ENCODE data around the gene B3GALNT1.
A peak's percentile ranks its signal among the peaks of the same experiment; 100 is the strongest.

B3GALNT1 gene

GRCh38 chr3:161108840-161109239 lies 3.7 kb upstream of the B3GALNT1 start:
- no peak overlapping the region for H4K8ac ChIP-seq (ENCODE audit: low read depth, low read length)
- H3K14ac ChIP-seq (ENCODE audit: low read length): no peak overlapping the region
- no peak overlapping the region for H3K9ac ChIP-seq (ENCODE audit: low read depth, low read length, poor library complexity)
- no peak overlapping the region for H2AFZ ChIP-seq (ENCODE audit: low read length)
- no peak overlapping the region for H3K4me2 ChIP-seq (ENCODE audit: insufficient read depth, low read length, poor library complexity, severe bottlenecking)
- H3K27ac ChIP-seq (replicated peaks; ENCODE audit: low read length): no peak overlapping the region
- H2BK5ac ChIP-seq (ENCODE audit: low read length): no peak overlapping the region
- peaks cover 0 to 43% (median 6%) of the 10 kb centered on the region in 3 experiments for H3K27me3 ChIP-seq (ENCODE audit: control insufficient read depth in 3 of 3, insufficient read depth in 3 of 3, low read depth in 1 of 3, low read length in 3 of 3)
- peaks cover 0 to 2% of the 10 kb centered on the region in 2 donors for H3K4me1 ChIP-seq (ENCODE audit: control insufficient read depth in 2 of 2, insufficient read depth in 1 of 2, low read depth in 1 of 2, low read length in 2 of 2)
- DNase-seq (ENCODE audit: low spot score): no peak
- H3K18ac ChIP-seq (ENCODE audit: low read length): no peak overlapping the region
- no peak overlapping the region for H3K4me3 ChIP-seq (ENCODE audit: low read length in 2 of 2)
- no peak overlapping the region for H3K23ac ChIP-seq (ENCODE audit: low read depth, low read length, poor library complexity)
- no peaks in the 10 kb centered on the region for H3K36me3 ChIP-seq (replicated peaks in 1 of 2; ENCODE audit: control insufficient read depth in 2 of 2, insufficient read depth in 2 of 2, low read length in 2 of 2)
- no peak overlapping the region for H2BK12ac ChIP-seq (ENCODE audit: low read length)
- H2BK15ac ChIP-seq (ENCODE audit: low read length): no peak overlapping the region
- no peak overlapping the region for H2BK120ac ChIP-seq (ENCODE audit: low read depth, low read length)
- no peak overlapping the region for H2AK5ac ChIP-seq (ENCODE audit: low read depth, low read length)
- H4K91ac ChIP-seq (ENCODE audit: low read depth, low read length, poor library complexity): no peak overlapping the region
- no peaks in the 10 kb centered on the region for H3K79me1 ChIP-seq (ENCODE audit: low read depth, low read length)
- no peak overlapping the region for H3K4ac ChIP-seq (ENCODE audit: low read length)
- WGBS, 2 donors (ENCODE audit: extremely low coverage in 2 of 2, insufficient read length in 2 of 2, insufficient replicate concordance in 1 of 2): no CpG with 5 or more reads among the region's 1 CpG
- H3K9me3 ChIP-seq (replicated peaks in 1 of 2; ENCODE audit: control insufficient read depth in 2 of 2, insufficient read depth in 1 of 2, low read depth in 1 of 2, low read length in 2 of 2): no peaks in the 10 kb centered on the region

GRCh38 chr3:161107311-161107710 lies 2.2 kb upstream of the B3GALNT1 start:
- Histone ChIP-seq H3K14ac (ENCODE audit: low read length) (no peak overlapping the region), H2BK12ac (ENCODE audit: low read length) (no peak overlapping the region), H3K4me2 (ENCODE audit: insufficient read depth, low read length, poor library complexity, severe bottlenecking) (no peak overlapping the region), H3K9ac (ENCODE audit: low read depth, low read length, poor library complexity) (no peak overlapping the region), H3K4me3 (ENCODE audit: low read length in 2 of 2) (no peak overlapping the region), H2BK5ac (ENCODE audit: low read length) (no peak overlapping the region), H3K27me3 (ENCODE audit: control insufficient read depth in 3 of 3, insufficient read depth in 3 of 3, low read depth in 1 of 3, low read length in 3 of 3) (peaks cover 0 to 55% (median 6%) of the 10 kb centered on the region in 3 experiments), H2BK120ac (ENCODE audit: low read depth, low read length) (no peak overlapping the region), H3K18ac (ENCODE audit: low read length) (no peak overlapping the region), H2AK5ac (ENCODE audit: low read depth, low read length) (no peak overlapping the region), H3K27ac (replicated peaks; ENCODE audit: low read length) (no peak overlapping the region), H3K36me3 (replicated peaks in 1 of 2; ENCODE audit: control insufficient read depth in 2 of 2, insufficient read depth in 2 of 2, low read length in 2 of 2) (no peaks in the 10 kb centered on the region), H4K91ac (ENCODE audit: low read depth, low read length, poor library complexity) (no peak overlapping the region), H2BK15ac (ENCODE audit: low read length) (no peak overlapping the region), H3K4me1 (ENCODE audit: control insufficient read depth in 2 of 2, insufficient read depth in 1 of 2, low read depth in 1 of 2, low read length in 2 of 2) (peaks cover 0 to 2% of the 10 kb centered on the region in 2 donors), H3K23ac (ENCODE audit: low read depth, low read length, poor library complexity) (no peak overlapping the region), H2AFZ (ENCODE audit: low read length) (no peak overlapping the region), H3K79me1 (ENCODE audit: low read depth, low read length) (no peaks in the 10 kb centered on the region), H3K9me3 (replicated peaks in 1 of 2; ENCODE audit: control insufficient read depth in 2 of 2, insufficient read depth in 1 of 2, low read depth in 1 of 2, low read length in 2 of 2) (no peaks in the 10 kb centered on the region), H3K4ac (ENCODE audit: low read length) (no peak overlapping the region), H4K8ac (ENCODE audit: low read depth, low read length) (no peak overlapping the region)
- no peak for DNase-seq (ENCODE audit: low spot score)
- no CpG with 5 or more reads among the region's 1 CpG for WGBS, 2 donors (ENCODE audit: extremely low coverage in 2 of 2, insufficient read length in 2 of 2, insufficient replicate concordance in 1 of 2)

DNA sequence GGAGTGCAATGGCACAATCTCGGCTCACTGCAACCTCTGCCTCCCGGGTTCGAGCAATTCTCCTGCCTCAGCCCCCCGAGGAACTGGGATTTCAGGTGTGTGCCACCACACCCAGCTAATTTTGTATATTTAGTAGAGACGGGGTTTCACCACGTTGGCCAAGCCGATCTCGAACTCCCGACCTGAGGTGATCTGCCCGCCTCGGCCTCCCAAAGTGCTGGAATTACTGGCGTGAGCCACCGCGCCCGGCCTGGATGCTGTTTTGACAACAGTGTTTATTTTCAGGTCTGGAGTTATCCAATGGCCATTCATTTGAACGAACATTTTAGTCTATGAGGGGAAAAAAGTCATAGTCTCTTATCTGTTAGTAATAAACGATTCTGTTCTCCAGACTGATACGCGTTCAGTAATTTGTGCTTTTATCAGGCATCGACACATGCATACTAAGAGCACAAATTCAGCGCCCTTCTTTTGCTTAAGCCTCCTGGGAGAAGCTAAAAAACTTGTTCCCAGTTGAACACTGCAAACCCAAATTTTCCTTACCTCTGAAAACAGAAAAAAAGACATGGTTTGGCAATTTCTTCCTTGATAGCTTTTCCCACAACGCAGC lies 1.3 kb downstream of the B3GALNT1 start:
- Histone ChIP-seq H3K79me1 (ENCODE audit: low read depth, low read length) (no peaks in the 10 kb centered on the region), H2BK120ac (ENCODE audit: low read depth, low read length) (no peak overlapping the region), H3K4me2 (ENCODE audit: insufficient read depth, low read length, poor library complexity, severe bottlenecking) (no peak overlapping the region), H3K27ac (replicated peaks; ENCODE audit: low read length) (no peak overlapping the region), H3K4me1 (ENCODE audit: control insufficient read depth in 2 of 2, insufficient read depth in 1 of 2, low read depth in 1 of 2, low read length in 2 of 2) (peaks cover 0 to 2% of the 10 kb centered on the region in 2 donors), H3K4ac (ENCODE audit: low read length) (no peak overlapping the region), H3K36me3 (replicated peaks in 1 of 2; ENCODE audit: control insufficient read depth in 2 of 2, insufficient read depth in 2 of 2, low read length in 2 of 2) (no peaks in the 10 kb centered on the region), H3K14ac (ENCODE audit: low read length) (no peak overlapping the region), H2BK12ac (ENCODE audit: low read length) (no peak overlapping the region), H3K4me3 (ENCODE audit: low read length in 2 of 2) (no peak overlapping the region), H3K23ac (ENCODE audit: low read depth, low read length, poor library complexity) (no peak overlapping the region), H3K9ac (ENCODE audit: low read depth, low read length, poor library complexity) (no peak overlapping the region), H3K27me3 (ENCODE audit: control insufficient read depth in 3 of 3, insufficient read depth in 3 of 3, low read depth in 1 of 3, low read length in 3 of 3) (peaks cover 0 to 69% (median 6%) of the 10 kb centered on the region in 3 experiments), H2AK5ac (ENCODE audit: low read depth, low read length) (no peak overlapping the region), H2BK5ac (ENCODE audit: low read length) (no peak overlapping the region), H3K18ac (ENCODE audit: low read length) (no peak overlapping the region), H4K8ac (ENCODE audit: low read depth, low read length) (no peak overlapping the region), H2AFZ (ENCODE audit: low read length) (peak overlapping the region; percentile 74), H3K9me3 (replicated peaks in 1 of 2; ENCODE audit: control insufficient read depth in 2 of 2, insufficient read depth in 1 of 2, low read depth in 1 of 2, low read length in 2 of 2) (no peaks in the 10 kb centered on the region), H4K91ac (ENCODE audit: low read depth, low read length, poor library complexity) (no peak overlapping the region), H2BK15ac (ENCODE audit: low read length) (no peak overlapping the region)
- no peak for DNase-seq (ENCODE audit: low spot score)
- WGBS, 2 donors (ENCODE audit: extremely low coverage in 2 of 2, insufficient read length in 2 of 2, insufficient replicate concordance in 1 of 2): no CpG with 5 or more reads among the region's 22 CpGs

DNA sequence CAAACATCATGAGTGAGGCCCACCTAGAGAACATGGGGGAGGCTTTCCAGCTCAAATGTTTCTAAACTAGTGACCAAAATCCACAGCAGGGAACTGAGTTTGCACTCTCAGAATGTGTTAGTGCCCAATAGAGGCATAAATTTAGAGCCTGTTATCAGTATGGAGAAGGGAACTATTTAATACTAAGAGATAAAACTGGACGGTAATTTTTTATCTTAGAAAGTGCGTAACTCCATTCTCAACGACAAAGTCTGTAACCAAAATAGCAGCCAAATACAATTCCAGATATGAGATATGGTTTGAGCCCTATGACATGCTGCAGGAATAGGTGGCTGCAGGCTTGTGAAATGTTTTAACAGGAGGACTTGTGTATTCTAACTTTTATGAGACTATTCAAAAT lies 3.5 kb downstream of the B3GALNT1 start:
- H3K4me1 ChIP-seq (ENCODE audit: control insufficient read depth in 2 of 2, insufficient read depth in 1 of 2, low read depth in 1 of 2, low read length in 2 of 2): peaks cover 0 to 2% of the 10 kb centered on the region in 2 donors
- no CpG with 5 or more reads among the region's 3 CpGs for WGBS, 2 donors (ENCODE audit: extremely low coverage in 2 of 2, insufficient read length in 2 of 2, insufficient replicate concordance in 1 of 2)

More for the DNA sequence above, 3.5 kb downstream of the B3GALNT1 start:
- DNase-seq (ENCODE audit: low spot score): no peak
- Histone ChIP-seq H3K79me1 (ENCODE audit: low read depth, low read length) (no peaks in the 10 kb centered on the region), H3K27ac (replicated peaks; ENCODE audit: low read length) (no peak overlapping the region), H4K91ac (ENCODE audit: low read depth, low read length, poor library complexity) (no peak overlapping the region), H3K4me2 (ENCODE audit: insufficient read depth, low read length, poor library complexity, severe bottlenecking) (no peak overlapping the region), H3K4me3 (ENCODE audit: low read length in 2 of 2) (no peak overlapping the region), H2AFZ (ENCODE audit: low read length) (no peak overlapping the region), H3K18ac (ENCODE audit: low read length) (no peak overlapping the region), H4K8ac (ENCODE audit: low read depth, low read length) (no peak overlapping the region), H3K9me3 (replicated peaks in 1 of 2; ENCODE audit: control insufficient read depth in 2 of 2, insufficient read depth in 1 of 2, low read depth in 1 of 2, low read length in 2 of 2) (no peaks in the 10 kb centered on the region), H3K36me3 (replicated peaks in 1 of 2; ENCODE audit: control insufficient read depth in 2 of 2, insufficient read depth in 2 of 2, low read length in 2 of 2) (no peaks in the 10 kb centered on the region), H3K9ac (ENCODE audit: low read depth, low read length, poor library complexity) (no peak overlapping the region), H3K14ac (ENCODE audit: low read length) (no peak overlapping the region), H2AK5ac (ENCODE audit: low read depth, low read length) (no peak overlapping the region), H3K23ac (ENCODE audit: low read depth, low read length, poor library complexity) (no peak overlapping the region), H3K4ac (ENCODE audit: low read length) (no peak overlapping the region), H3K27me3 (ENCODE audit: control insufficient read depth in 3 of 3, insufficient read depth in 3 of 3, low read depth in 1 of 3, low read length in 3 of 3) (peaks cover 0 to 61% (median 6%) of the 10 kb centered on the region in 3 experiments), H2BK5ac (ENCODE audit: low read length) (no peak overlapping the region), H2BK120ac (ENCODE audit: low read depth, low read length) (no peak overlapping the region), H2BK15ac (ENCODE audit: low read length) (no peak overlapping the region), H2BK12ac (ENCODE audit: low read length) (no peak overlapping the region)

All from neuronal stem cell (in vitro differentiated cells).